ENCODE measurements around the gene TTLL13.
"Not testable (repeated sequence)": the region's sequence is repeated elsewhere in the genome, so short reads cannot be mapped to it uniquely, and the experiment has no call there.

TTLL13 gene

GRCh38 chr15:90286678-90287077 is 37.3 kb downstream of the TTLL13 start:
- peak; percentile 16 for DNase-seq

- DNase-seq, result no peak
Measured at GRCh38 chr15:90287101-90287500, 37.7 kb downstream of the TTLL13 start.

- no peak for DNase-seq
Measured at GRCh38 chr15:90287946-90288345, 38.6 kb downstream of the TTLL13 start.

GRCh38 chr15:90291679-90292356 is 42.5 kb downstream of the TTLL13 start:
- no peak for DNase-seq

- DNase-seq, result peak; percentile 58
Measured at GRCh38 chr15:90293040-90293810, 43.9 kb downstream of the TTLL13 start.

GRCh38 chr15:90294159-90294558 is 44.8 kb downstream of the TTLL13 start:
- DNase-seq, result no peak

GRCh38 chr15:90294601-90295269 is 45.4 kb downstream of the TTLL13 start:
- no peak for DNase-seq

GRCh38 chr15:90295270-90295648 is 45.9 kb downstream of the TTLL13 start:
- DNase-seq, result no peak

- DNase-seq, result not testable (repeated sequence)
Measured at GRCh38 chr15:90296316-90296884, 47.0 kb downstream of the TTLL13 start.

GRCh38 chr15:90297021-90297420 is 47.7 kb downstream of the TTLL13 start:
- DNase-seq, result no peak

- DNase-seq, result no peak
Measured at GRCh38 chr15:90300541-90300940, 51.2 kb downstream of the TTLL13 start.

- DNase-seq, result peak; percentile 38
Measured at GRCh38 chr15:90300988-90301706, 51.8 kb downstream of the TTLL13 start.

- no peak for DNase-seq
Measured at GRCh38 chr15:90301707-90302300, 52.4 kb downstream of the TTLL13 start.

- DNase-seq, result not testable (repeated sequence)
Measured at GRCh38 chr15:90305355-90305754, 56.0 kb downstream of the TTLL13 start.

- no peak for DNase-seq
Measured at GRCh38 chr15:90305932-90306331, 56.6 kb downstream of the TTLL13 start.

GRCh38 chr15:90306560-90306959 is 57.2 kb downstream of the TTLL13 start:
- peak; percentile 4 for DNase-seq

- no peak for DNase-seq
Measured at GRCh38 chr15:90307661-90308060, 58.3 kb downstream of the TTLL13 start.

- no peak for DNase-seq
Measured at GRCh38 chr15:90309020-90309419, 59.7 kb downstream of the TTLL13 start.
